Measurements from ENCODE around the gene TTC3.

DNA sequence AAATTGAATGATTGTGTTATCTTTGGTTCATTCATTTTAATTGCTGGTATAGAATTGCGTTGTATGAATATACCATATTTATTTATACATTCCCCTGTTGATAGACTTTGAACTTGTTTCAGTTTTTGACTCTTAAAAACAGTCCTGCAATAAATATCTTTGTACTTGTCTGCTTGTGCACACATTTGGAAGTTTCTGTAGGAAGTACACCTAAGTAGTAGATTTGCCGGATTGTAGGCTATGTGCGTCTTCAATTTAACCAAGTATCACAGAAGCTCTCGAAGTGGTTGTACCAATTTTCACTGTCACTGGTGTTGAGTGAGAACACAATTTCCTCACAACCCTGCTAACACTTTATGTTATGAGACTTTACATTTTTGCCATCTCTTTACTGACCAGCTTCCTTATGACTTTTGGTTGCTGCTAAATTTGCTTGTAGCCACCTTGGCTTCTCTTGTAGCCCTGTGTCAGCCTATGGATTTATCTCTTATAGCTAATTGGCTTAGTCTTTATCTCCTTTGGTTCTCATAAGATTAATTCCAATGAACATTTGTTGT, 2.2 kb downstream of the TTC3 start:
- TF ChIP-seq, protein P1, sequence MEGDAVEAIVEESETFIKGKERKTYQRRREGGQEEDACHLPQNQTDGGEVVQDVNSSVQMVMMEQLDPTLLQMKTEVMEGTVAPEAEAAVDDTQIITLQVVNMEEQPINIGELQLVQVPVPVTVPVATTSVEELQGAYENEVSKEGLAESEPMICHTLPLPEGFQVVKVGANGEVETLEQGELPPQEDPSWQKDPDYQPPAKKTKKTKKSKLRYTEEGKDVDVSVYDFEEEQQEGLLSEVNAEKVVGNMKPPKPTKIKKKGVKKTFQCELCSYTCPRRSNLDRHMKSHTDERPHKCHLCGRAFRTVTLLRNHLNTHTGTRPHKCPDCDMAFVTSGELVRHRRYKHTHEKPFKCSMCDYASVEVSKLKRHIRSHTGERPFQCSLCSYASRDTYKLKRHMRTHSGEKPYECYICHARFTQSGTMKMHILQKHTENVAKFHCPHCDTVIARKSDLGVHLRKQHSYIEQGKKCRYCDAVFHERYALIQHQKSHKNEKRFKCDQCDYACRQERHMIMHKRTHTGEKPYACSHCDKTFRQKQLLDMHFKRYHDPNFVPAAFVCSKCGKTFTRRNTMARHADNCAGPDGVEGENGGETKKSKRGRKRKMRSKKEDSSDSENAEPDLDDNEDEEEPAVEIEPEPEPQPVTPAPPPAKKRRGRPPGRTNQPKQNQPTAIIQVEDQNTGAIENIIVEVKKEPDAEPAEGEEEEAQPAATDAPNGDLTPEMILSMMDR (IDR thresholded peaks at IDR 0.05): no peak
- no peak for TF ChIP-seq MAX (CRISPR knock-in tag; IDR thresholded peaks at IDR 0.05)
- TF ChIP-seq FOXP1 (CRISPR knock-in tag; IDR thresholded peaks at IDR 0.05; ENCODE audit: borderline replicate concordance): no peak
- TF ChIP-seq MLX (CRISPR knock-in tag; IDR thresholded peaks at IDR 0.05): no peak
- no peak for TF ChIP-seq KAT7 (CRISPR knock-in tag; IDR thresholded peaks at IDR 0.05; ENCODE audit: borderline replicate concordance)

Measured in WTC11 (cell line).